Measurements from ENCODE around the gene EIF2B5. TPM values are rescaled to one million over a fixed set of nuclear protein-coding genes. Genes with fewer than 3 reads are reported as not detected.
"Not testable (repeated sequence)": the region's sequence is repeated elsewhere in the genome, so short reads cannot be mapped to it uniquely, and the experiment has no call there.

EIF2B5 gene
- total RNA-seq, 1 donor from 2014 or later: 26.1 TPM

DNA sequence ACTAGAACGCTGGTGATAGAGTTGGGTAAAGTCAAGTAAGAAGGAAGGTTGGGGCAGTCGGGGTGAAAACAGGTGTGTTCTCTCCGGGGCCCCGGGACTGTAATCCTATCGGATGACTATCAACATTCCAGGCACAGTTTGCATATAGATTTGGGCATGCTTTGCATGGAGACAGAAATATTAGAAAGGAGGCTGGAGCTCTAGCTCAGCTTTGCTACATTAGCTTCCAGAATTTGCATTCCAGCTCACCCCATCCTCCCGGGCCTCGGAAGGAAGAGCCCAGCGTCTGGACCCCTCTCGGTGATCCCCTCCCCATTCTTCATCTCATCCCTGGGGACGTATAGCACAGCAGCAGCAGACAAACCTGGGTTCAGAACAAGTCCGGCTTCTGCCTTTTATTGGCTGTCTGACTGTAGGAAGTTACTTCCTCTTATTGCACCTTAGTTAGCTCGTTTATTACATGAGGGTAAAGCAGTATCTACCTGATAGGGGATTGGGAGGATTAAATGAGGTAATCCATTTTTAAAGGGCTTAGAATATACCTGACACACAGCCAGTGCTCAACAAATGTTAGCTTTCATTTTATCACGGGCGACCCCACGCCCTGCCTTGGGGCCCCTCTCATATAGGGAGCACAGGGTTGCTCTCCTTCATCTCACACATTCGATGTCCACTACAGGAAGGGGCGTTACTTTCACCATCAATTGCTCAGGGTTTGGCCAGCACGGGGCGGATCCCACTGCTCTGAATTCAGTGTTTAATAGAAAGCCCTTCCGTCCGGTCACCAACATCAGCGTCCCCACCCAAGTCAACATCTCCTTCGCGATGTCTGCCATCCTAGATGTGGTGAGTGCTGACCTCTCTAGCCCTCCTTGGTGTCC is 35.1 kb upstream of the EIF2B5 start:
- peaks cover 5% of the 10 kb centered on the region for H3K9me3 Mint-ChIP-seq (ENCODE audit: low read depth)
- H3K4me1 Mint-ChIP-seq (ENCODE audit: low read depth): peaks cover 13% of the 10 kb centered on the region
- no peaks in the 10 kb centered on the region for H3K36me3 Mint-ChIP-seq (ENCODE audit: low read depth)
- H3K4me3 Mint-ChIP-seq (ENCODE audit: unreplicated experiment): no peak overlapping the region
- TF ChIP-seq, protein P1, sequence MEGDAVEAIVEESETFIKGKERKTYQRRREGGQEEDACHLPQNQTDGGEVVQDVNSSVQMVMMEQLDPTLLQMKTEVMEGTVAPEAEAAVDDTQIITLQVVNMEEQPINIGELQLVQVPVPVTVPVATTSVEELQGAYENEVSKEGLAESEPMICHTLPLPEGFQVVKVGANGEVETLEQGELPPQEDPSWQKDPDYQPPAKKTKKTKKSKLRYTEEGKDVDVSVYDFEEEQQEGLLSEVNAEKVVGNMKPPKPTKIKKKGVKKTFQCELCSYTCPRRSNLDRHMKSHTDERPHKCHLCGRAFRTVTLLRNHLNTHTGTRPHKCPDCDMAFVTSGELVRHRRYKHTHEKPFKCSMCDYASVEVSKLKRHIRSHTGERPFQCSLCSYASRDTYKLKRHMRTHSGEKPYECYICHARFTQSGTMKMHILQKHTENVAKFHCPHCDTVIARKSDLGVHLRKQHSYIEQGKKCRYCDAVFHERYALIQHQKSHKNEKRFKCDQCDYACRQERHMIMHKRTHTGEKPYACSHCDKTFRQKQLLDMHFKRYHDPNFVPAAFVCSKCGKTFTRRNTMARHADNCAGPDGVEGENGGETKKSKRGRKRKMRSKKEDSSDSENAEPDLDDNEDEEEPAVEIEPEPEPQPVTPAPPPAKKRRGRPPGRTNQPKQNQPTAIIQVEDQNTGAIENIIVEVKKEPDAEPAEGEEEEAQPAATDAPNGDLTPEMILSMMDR (IDR thresholded peaks at IDR 0.05): no peak
- no peak for DNase-seq (ENCODE audit: low spot score)
- H3K27me3 Mint-ChIP-seq (ENCODE audit: low read depth): peaks cover 4% of the 10 kb centered on the region
- no peak overlapping the region for H3K27ac Mint-ChIP-seq (ENCODE audit: unreplicated experiment)

DNA sequence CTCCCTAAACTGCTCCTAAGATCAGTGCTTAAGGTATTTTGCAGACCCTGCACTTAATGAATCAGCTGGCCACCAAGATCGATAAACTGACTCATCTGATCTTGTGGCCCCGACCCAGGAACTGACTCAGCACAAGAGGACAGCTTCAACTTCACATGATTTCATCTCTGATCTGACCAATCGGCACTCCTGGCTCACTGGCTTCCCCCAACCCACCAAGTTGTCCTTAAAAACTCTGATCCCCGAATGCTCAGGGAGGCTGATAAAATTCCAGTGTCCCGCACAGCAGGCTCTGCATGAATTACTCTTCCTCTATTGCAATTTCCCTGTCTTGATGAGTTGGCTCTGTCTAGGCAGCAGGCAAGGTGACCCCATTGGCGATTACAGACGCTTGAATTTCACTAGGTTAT is 24.8 kb upstream of the EIF2B5 start:
- Mint-ChIP-seq H3K36me3 (ENCODE audit: low read depth) (no peaks in the 10 kb centered on the region), H3K4me3 (ENCODE audit: unreplicated experiment) (no peak overlapping the region), H3K27me3 (ENCODE audit: low read depth) (peaks cover 27% of the 10 kb centered on the region), H3K9me3 (ENCODE audit: low read depth) (no peaks in the 10 kb centered on the region), H3K4me1 (ENCODE audit: low read depth) (peaks cover 5% of the 10 kb centered on the region), H3K27ac (ENCODE audit: unreplicated experiment) (no peak overlapping the region)
- no peak for DNase-seq (ENCODE audit: low spot score)
- TF ChIP-seq, protein P1 (IDR thresholded peaks at IDR 0.05): no peak

DNA sequence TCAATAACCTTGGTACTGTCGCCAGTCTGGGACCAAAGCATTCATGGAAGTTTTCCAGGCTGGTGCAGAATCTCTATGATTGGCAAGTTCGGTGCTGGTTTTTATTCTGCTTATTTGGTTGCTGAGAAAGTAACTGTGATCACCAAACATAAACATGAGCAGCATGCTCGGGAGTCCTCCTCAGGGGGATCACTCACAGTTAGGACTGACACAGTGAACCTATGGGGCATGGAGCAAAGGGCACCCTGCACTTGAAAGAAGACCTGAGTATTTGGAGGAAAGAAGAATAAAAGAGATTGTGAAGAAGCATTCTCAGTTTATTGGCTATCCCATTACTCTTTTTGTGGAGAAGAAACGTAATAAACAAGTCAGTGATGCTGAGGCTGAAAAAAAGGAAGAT is 19.1 kb upstream of the EIF2B5 start:
- Mint-ChIP-seq H3K4me1 (ENCODE audit: low read depth) (no peaks in the 10 kb centered on the region), H3K27ac (ENCODE audit: unreplicated experiment) (no peak overlapping the region), H3K9me3 (ENCODE audit: low read depth) (no peaks in the 10 kb centered on the region), H3K4me3 (ENCODE audit: unreplicated experiment) (no peak overlapping the region), H3K36me3 (ENCODE audit: low read depth) (no peaks in the 10 kb centered on the region), H3K27me3 (ENCODE audit: low read depth) (peaks cover 30% of the 10 kb centered on the region)
- TF ChIP-seq, protein P1 (IDR thresholded peaks at IDR 0.05): no peak
- DNase-seq (ENCODE audit: low spot score): no peak

DNA sequence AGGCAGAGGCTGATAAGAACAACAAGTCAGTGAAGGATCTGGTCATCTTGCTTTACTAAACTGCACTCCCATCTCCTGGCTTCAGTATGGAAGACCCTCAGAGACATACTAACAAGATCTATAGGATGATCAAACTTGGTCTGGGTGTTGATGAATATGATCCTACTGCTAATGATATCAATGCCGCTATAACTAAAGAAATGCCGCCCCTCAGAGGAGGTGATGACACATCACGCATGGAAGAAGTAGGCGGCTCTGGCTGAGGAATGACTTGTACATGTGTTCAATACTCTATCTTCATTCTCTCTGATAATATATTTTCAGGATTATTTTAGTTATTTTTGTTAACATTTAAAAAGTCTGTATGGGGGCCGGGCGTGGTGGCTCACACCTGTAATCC is 17.5 kb upstream of the EIF2B5 start:
- Mint-ChIP-seq H3K4me3 (ENCODE audit: unreplicated experiment) (no peak overlapping the region), H3K27ac (ENCODE audit: unreplicated experiment) (no peak overlapping the region), H3K27me3 (ENCODE audit: low read depth) (peaks cover 30% of the 10 kb centered on the region), H3K9me3 (ENCODE audit: low read depth) (no peaks in the 10 kb centered on the region), H3K36me3 (ENCODE audit: low read depth) (no peaks in the 10 kb centered on the region), H3K4me1 (ENCODE audit: low read depth) (no peaks in the 10 kb centered on the region)
- TF ChIP-seq, protein P1 (IDR thresholded peaks at IDR 0.05): peak; percentile 24
- DNase-seq (ENCODE audit: low spot score): no peak

DNA sequence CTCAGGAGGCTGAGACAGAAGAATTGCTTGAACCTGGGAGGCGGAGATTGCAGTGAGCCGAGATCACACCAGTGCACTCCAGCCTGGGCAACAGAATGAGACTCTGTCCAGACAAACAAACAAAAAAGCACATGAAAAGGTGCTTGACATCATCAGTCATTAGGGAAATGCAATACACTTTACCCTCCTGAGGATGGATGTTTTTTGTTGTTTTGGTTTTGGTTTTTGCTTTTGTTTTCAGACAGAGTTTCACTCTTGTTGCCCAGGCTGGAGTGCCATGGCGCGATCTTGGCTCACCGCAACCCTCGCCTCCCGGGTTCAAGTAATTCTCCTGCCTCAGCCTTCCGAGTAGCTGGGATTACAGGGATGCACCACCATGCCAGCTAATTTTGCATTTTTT is 14.1 kb upstream of the EIF2B5 start:
- H3K9me3 Mint-ChIP-seq (ENCODE audit: low read depth); H3K4me3 Mint-ChIP-seq (ENCODE audit: unreplicated experiment); H3K27ac Mint-ChIP-seq (ENCODE audit: unreplicated experiment); H3K4me1 Mint-ChIP-seq (ENCODE audit: low read depth); DNase-seq (ENCODE audit: low spot score); H3K36me3 Mint-ChIP-seq (ENCODE audit: low read depth): not testable (repeated sequence)
- peaks cover 18% of the 10 kb centered on the region for H3K27me3 Mint-ChIP-seq (ENCODE audit: low read depth)

DNA sequence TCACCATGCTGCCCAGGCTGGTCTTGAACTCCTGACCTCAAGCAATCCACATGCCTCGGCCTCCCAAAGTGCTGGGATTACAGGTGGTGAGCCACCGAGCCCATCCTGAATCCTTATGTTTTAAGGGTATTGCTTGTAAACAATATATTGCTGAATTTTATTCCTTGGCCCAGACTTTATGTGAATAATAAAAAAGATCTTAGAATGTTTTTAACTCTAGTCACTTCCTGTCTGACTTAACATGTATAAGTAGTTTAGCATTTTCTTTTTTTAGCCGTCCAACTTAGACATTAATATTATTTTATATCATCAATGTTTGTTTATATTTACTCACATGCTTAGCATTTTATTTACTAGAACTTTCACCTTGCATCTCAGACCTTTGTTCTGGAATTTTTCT is 9.2 kb upstream of the EIF2B5 start:
- no peaks in the 10 kb centered on the region for H3K36me3 Mint-ChIP-seq (ENCODE audit: low read depth)
- no peaks in the 10 kb centered on the region for H3K27me3 Mint-ChIP-seq (ENCODE audit: low read depth)
- H3K27ac Mint-ChIP-seq (ENCODE audit: unreplicated experiment): no peak overlapping the region
- TF ChIP-seq, protein P1 (IDR thresholded peaks at IDR 0.05): no peak
- H3K4me3 Mint-ChIP-seq (ENCODE audit: unreplicated experiment): no peak overlapping the region
- no peak for DNase-seq (ENCODE audit: low spot score)
- H3K4me1 Mint-ChIP-seq (ENCODE audit: low read depth): no peaks in the 10 kb centered on the region
- no peaks in the 10 kb centered on the region for H3K9me3 Mint-ChIP-seq (ENCODE audit: low read depth)

All from chondrocyte (in vitro differentiated cells).